Stimulated activated CD8-positive, alpha-beta memory T cell treated with anti-CD3 and anti-CD28 coated beads, Interleukin-7, amount 100 ng/mL, for 4 hours (primary cell): ENCODE measurements around the gene TOGARAM2.

Experiments used
- DNase-seq, 2 donors: peaks; one replicate each; pipeline ENCODE4 v3.0.0-alpha.2; 2020; ENCODE audit warnings: low read depth in 2 of 2

TOGARAM2 gene

DNA sequence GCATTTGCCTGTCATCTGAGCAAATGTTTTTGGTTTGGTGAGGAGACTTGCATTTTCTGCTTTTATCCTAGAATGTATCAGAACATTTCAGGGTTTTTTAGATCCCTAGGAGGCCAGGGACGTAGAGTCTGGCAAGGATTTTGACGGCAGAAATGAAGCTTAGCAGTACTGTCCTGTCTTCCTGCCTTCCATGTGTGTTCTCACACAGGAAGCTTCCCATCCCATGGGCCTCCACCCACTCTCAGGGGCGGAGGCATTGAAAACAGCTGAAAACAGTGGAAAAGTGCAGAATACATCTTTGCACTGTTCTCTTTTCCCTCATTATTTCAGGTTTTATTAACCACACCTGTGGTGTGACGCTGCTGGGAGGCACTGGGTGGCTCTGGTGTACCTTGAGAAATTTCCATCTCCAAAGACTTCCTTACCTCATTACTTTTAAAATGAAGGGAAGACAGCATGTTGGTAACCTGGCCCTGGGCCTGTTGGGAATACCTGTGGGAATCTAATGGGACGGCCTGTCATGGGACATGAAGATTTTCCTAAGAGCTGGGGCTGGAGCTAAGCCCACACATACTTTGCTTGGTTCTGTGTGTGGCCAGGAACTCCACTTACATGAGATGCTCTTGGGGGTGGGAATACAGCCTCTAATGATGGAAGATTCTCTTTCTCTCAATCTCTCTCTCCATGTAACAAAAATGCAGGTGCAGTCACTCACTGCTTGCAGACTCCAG is 72.7 kb downstream of the TOGARAM2 start:
- no peak for DNase-seq

DNA sequence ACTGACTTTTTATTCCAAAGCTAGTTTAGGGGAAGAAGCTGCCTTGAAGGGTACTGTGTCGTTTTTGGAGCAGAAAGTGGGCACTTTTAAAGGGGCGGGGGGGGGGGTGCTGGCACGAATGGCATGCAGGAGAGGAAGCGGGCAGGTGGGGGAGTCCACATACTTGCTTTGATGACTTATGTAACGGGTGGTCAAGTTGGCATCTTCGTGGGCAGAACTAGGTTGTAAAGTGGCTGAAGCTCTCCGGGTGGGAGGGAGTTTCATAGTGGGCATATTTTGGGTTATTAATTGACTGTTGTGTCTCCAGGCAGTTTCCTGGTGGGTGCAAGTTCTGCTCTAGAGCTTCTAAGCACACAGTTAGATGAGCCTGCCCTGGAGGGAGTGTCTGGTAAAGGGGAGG is 73.3 kb downstream of the TOGARAM2 start:
- no peak for DNase-seq

DNA sequence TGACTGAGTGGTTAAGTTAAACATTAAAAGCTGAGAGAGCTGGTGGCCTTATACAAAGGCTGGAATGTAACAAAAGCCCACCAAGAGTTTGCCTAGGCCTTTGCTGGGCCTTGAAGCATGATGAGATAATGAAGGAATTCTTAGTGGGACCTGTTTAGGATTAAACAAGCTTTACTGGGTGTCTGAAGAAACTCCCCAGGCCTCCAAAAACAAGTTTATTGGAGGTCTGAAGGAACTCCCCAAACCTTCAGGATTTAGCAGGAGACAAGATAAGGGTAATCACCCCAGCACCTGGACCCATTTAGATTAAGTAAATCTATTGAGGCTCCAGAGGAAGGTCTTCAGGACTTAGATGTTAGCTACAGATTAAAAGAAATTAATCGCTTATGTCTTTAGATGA is 74.5 kb downstream of the TOGARAM2 start:
- no peak for DNase-seq

DNA sequence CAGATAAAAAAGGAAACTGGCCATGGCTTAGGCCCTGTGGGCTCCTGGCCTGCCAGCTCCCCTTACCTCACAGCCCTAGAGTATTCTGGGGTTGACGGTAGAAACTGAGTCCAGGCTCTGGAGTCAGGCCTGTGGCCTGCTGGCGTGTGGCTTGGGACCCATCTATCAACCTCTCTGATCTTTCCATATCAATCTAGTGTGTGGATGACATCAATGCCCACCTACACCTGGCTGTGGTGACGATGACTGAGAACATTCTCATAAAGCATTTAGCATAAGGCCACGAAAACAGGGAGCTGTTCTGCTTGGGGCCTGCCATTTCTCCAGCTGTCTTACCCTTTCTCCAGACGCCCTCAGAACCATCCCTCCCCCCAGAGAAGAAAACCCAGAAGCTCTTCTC is 75.4 kb downstream of the TOGARAM2 start:
- no peak for DNase-seq

DNA sequence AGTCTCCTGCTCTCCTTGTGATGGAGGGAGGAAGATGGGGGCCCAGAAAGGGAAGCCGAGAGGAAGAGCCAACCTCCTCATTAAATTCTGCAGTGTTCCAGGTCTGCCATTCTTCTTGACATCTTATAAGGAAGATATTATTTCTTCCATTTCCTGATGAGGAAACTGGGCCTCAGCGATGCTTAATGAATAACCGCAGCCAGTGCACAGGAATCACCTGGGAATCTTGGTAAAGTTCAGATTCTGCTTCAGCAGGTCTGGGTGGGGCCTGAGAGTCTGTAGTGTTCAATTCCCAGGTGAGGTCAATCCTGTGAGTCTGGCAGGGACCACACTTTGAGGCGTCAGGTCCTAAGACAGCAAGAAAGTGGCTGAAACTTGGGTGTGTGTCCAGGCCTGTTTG is 75.9 kb downstream of the TOGARAM2 start:
- no peak for DNase-seq

DNA sequence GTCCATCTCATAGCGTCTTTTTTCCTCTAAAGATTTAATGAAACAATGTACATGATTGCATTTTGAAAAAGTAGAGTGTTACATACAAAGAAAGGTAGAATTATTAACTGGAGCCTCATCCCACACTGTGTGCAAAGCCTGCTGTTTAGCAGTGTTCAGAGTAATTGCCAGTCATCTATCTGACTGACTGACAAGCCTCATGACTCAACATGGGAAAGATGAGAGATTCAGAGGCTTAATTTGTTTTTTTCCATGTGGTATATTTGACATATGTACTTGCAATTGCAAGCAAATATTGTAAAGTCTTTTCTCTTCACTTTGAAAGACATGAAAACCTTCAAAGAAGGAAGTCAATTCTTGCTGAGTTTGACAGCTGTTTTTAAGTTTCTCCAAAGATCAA is 78.5 kb downstream of the TOGARAM2 start:
- DNase-seq = no peak

DNA sequence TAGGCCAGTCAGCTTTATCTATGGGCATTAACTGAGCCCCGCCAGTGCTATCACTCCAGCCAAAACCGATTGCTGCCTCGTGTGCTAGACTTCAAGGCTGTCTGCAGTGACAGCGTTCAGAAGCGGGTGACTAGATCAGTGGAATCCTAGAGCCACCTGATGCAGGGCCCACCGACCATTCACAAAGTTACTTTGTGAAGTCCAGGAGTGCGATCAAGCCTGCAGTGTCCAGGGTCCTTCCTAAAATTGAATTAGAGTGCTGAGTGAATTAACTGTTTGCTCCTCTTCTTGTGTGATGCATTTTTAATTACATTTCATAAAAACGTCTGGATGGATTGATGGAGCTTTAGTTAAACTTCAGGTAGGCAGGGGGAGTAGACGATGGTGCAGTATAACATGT is 79.3 kb downstream of the TOGARAM2 start:
- DNase-seq = no peak

DNA sequence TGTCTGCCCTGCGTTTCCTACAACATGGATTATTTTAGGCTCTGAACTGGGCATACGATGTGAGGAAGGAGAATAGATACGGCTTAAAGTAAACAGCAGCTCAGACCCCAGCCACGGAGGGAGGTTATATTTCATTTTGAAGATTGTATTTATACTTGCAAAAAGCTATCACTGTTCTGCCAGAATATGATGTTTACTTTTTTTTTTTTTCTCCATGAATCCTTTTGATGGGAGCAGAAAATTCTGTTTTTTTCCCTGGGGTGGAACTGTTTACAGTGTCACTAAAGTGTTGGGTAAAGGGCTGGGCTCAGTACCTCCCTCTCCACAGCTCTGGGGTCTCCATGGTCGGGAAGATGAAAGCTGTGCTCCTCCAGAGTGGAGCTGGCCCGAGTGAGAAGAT is 80.1 kb downstream of the TOGARAM2 start:
- DNase-seq = no peak

DNA sequence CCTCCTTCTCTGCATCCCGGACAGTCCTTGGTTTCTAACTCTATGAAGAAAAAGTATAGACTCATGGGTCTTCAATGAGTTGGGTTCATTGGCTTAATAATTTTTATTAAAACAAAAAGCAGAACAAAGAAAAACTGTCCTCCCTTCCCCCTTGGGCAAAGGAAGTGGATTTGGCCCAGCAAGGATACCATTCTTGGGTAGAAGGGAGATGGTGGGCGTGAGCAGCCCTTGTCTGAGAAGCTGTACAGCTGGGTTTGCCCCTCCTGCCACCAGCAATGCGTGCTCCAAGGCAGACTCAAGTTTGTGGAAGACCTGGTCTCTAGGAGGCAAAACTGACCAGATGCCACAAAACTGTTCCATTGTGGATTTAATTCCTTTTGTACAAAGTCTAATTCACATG is 80.5 kb downstream of the TOGARAM2 start:
- no peak for DNase-seq

DNA sequence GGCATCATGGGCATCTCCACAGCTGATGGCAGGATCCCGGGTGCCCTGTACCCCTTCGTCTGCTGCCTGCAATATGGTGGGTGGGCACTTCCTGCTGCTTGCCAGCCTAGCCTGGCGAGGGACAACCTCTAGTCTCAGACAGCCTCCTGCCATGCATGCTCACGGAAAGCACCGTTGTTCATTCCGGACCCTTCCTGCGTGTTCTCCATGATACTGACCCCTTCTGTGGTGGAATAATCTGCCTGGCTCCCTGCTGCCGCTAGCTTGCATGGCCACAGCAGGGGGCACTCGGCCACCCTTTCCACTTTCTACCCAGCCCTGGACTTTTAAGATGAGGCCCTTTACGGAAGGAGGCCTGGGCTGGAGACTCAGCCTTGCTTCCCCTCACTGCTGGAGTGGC is 81.3 kb downstream of the TOGARAM2 start:
- DNase-seq = no peak

DNA sequence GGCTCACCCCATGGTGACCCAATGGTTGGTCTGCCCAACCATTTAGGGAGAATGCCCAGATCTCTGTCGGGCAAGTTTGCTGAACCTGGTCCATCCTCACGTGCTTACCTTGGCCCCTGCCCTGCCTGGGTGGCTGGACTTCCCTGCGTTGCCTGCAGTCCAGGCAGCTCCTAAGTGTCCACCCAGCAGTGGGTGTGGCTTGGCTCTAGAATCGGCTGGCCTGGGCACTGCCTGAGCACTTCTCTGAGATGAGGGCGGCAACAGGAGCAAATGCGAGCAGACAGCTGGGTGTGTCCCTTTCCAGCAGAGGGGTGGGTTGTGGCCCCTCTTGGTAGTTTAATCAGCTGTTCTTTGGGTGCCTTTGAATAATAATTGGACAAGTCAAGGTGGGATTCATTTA is 82.0 kb downstream of the TOGARAM2 start:
- DNase-seq = no peak

DNA sequence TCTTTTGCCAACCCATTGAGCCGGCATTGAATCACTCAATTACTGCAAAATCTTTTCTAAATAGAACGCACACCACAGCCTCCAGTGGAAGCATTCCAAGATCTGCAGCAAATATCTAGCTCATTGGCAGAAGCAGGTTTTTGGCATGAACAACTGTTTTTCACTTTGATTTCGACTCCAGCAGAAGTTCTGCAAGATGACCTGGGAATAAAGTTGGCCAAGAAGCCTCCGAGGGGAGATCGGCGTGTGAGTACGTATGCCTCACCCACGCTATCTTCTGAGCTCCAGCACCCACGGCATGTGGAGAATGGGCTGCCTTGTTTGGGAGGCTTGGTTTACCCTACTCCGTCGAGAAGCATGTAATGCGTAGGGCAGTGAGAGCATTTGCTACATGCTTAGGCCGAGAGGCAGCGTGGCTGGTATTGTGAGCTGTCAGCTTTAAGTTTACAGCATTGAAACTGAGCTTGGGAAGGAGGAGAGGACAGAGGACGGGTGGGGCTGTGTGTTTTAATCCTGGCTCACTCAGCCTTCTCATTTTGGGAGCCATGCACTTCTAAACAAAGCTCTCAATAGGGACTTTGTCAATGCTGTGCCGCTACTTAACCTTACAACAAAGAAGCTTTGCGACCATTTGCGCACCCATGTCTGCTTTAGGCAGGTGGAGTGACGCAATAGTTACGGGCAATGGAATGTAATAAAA is 82.7 kb downstream of the TOGARAM2 start:
- DNase-seq = no peak

DNA sequence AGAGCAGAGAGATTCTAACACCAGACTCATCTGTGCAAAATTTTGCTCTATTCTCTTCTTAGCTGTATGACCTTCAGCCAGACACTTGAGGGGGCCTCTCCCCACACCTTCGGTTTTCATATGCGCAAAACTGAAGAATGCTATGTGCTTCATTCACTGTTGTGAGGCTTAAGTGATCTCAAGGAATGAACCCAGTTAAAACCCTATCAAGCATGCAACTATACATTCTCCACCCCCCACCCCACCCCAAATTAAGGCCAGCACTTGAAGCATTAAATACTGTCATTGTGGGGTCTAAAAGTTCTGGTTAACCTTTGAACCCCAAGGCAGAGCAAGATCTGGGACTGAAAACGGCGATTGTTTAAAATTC is 83.2 kb downstream of the TOGARAM2 start:
- DNase-seq = no peak

DNA sequence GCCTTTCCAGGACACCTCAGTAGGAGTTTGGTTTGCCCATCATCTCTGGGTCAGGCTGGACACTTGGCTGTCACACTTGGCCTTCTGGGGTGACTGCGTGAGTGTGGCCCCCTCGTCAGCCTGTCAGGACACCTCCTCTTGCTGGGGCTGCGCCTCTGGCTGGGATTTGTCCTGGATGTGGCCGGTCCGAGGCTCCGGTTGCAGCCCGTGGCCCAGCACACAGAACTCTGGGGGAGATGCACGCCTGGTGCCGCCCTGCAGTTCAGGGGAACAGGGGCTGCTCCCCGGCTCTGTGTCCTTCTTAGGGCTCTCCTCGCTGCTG is 83.6 kb downstream of the TOGARAM2 start:
- DNase-seq = no peak

DNA sequence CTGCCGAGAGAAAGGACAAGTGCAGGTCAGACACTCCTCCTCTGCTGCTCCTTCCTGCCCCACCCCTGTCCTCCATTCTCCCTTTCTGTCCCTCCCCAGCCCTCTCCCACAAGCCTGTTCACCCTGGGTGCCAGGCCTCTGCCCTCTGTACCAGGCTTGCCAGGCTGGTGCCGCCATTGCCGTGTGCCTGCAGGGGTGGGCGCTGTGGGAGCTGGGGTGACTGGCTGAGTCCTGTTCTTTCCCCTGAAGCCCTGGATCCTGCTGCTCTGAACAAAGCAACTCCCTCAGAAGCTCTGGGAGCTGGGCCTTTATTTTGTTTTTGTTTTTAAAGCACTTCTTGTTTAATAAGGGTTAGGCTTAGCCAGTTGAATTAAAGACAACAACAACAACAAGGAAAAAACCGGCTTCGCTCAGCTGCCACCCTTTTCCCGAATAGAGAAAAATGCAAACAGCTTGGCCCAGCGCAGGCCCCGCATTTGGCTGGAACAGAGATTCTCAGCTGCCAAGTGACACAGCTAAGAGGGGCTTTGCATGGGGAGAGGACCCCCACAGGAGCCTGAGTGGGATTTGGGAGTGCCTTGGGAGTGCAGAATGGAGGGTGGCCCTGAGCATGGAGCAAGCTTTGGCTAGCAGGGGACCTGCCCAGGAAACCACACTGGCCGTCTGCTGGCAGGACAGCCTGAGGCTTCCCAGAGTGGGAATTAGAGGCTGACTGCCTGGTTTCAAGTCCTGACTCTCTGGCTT is 84.1 kb downstream of the TOGARAM2 start:
- no peak for DNase-seq

DNA sequence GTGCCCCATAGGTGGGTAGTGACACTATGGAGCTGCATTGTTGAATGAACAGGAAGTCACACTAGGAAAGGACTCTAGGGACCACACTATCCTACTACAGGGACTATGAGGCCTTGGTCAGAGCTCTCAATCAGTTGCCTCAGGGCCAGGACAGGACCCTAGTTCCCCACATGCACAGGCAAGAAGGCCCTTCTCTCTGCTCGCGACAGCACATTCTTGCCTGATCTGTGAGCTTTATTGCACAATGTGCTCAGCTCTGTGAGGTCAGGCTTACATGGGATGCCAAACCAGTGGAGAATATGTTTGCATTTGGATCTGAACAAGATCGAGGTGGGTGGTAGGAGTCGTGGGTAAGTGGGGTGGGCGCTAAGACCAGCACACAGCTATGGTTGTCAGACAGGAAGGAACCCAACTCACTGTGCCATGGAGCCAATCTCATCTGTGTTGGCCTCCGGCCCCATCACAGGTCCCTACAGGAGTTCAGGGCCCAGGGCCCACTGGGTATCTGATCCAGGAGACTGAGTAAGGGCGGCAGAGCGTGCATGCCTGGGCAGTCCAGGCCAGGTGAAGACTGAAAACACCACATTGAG is 85.3 kb downstream of the TOGARAM2 start:
- no peak for DNase-seq

DNA sequence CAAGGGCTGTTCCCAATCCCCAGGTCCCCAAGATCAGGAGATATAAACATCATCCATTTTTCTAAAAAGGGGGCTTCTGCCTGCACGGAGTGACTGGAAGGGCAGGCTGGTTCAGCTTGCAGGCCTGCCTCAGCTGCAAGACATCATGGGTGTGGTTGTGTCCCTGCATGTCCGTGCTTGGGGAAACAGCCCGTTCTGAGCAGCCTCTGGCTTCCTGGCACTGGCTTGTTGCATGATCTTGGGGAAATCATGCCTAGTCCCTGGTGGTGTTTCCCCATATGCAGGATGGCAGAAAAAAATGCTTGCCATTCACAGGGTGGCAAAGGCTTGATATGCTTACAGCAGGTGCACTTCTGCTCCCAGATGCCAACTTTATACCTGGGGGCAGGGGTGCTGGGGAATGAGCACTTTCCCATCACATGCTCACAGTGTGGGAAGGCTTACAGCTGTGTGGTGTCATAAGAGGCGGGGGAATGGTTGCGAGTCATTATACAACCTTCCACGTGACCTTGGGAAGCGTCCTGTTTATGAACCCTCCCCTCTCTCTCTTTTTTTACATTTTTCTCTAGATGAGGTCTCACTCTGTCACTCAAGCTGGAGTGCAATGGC is 86.0 kb downstream of the TOGARAM2 start:
- DNase-seq = no peak

DNA sequence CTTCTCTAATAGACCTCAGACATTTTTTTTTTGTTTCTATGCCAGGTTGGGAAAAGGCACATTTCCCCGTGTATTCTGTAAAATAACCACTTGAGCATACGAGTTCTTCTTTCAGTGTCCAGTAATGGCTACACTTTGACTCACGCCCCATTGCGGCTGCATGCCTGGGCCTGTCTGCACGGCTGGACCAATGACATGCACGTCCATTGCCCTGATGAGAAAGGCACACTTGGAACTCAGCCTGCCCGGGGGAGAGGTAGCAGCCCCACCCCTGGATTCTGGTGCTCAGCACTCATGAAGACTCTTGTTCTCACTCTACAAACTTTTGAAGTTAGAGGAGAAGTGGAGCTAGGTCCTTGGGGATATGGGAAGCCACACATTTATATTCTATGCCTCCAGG is 87.4 kb downstream of the TOGARAM2 start:
- no peak for DNase-seq

DNA sequence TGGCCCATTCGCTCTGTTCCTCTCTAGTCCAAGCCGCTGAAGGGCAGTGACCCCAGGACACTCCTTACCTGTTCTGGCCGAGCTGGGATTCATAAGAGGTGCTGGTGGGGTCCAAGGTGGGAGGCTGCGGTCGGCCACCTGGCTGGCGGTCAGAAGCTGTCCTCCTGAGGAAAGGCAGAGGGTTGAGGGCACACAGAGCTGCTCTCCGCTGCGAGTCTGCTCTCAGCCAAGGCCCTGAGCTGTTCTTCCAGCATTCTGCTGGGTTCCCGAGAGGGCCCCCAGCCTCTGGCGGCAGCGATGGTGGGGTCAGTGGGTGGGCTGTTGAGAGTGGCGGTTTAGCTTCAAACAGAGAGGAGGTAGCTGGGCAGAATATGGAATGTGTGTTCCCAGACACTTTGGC is 89.4 kb downstream of the TOGARAM2 start:
- DNase-seq = no peak

DNA sequence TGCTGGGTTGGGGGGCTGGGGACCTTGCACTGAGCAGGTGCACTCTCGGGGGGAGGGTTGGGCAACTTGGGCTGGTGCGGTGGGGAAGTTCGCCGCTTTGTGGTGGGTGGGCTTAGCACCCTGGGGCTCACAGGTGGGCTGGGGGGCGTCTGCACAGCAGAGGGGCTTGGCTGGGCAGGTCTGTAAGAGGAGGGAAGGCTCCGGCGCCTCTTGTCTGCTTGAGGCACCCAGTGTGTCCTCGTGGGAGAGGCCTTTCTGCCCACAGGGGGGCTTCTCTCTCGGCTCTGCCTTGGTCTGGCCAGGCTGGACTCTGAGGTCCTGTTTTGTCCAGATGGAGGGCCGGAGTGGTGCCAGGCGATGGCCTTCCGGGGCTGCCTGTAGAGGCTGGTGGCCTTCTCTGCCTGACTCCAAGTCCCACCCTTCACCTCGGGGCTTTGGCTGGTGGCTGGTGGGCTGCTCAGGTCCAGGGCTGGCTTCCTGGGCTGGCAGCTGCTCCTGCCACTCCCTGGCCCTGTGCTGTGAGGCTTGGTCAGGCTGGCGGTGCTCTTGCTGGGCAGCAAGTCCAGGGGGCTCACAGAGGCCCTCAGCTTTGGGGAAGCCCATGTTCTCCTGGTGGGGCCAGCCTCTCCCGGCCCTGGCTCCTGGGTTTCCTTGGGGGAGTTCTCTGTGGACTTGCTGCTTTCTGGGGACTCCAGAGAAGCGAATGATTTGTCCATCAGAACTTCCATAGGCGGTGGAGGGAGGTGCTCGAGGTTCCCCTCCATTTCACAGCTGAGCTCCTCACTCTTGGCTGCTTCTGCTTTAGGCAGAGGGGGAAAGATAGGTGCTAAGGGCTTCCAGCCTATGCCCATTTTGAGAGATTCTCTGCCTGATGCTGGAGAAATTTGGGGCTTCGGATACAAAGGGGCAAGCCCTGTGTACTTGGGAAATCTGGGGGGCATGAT is 90.2 kb downstream of the TOGARAM2 start:
- no peak for DNase-seq

DNA sequence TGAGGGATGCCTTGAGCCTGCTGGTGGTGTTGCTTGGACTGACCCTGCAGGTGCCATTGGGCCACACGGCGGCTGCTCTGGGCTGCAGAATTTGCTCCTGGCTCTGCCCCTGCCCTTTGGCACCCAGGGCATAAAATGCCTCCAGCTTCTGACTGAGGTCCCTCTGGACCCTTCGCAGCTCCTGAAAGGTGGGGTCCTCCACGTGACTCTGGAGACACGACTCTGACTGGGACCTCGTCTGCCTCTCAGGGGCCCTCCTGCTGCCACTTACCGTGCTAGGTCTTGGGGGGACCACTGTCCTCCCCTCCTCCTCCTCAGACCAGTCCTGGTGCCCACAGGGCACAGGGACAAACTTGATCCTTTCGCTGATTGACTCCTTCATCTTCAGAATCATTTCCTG is 91.2 kb downstream of the TOGARAM2 start:
- DNase-seq = no peak
